Activated T-cell treated with anti-CD3 and anti-CD28 coated beads, Interleukin-2, amount 50 U/mL, for 24 hours (primary cell): Measurements from ENCODE around the gene HK3.
A peak's percentile ranks its signal among the peaks of the same experiment; 100 is the strongest.
"Not testable (repeated sequence)": the region's sequence is repeated elsewhere in the genome, so short reads cannot be mapped to it uniquely, and the experiment has no call there.

ENCODE experiments used
- DNase-seq: peaks from one replicate; pipeline ENCODE4 v3.0.0-alpha.2; 2020
- H3K27ac Mint-ChIP-seq: 2 replicates; pipeline ENCODE4 v1.8.0; 2020; ENCODE audit warnings: mild to moderate bottlenecking, mixed read lengths
- H3K27me3 Mint-ChIP-seq: 2 replicates; pipeline ENCODE4 v1.8.0; 2020; ENCODE audit warnings: mixed read lengths
- H3K36me3 Mint-ChIP-seq: 2 replicates; pipeline ENCODE4 v1.8.0; 2020; ENCODE audit warnings: low read depth, mixed read lengths
- H3K4me1 Mint-ChIP-seq: 2 replicates; pipeline ENCODE4 v1.8.0; 2020; ENCODE audit warnings: low read depth, mixed read lengths
- H3K4me3 Mint-ChIP-seq: 2 replicates; pipeline ENCODE4 v1.8.0; 2020; ENCODE audit warnings: mild to moderate bottlenecking, moderate library complexity, mixed read lengths
- H3K9me3 Mint-ChIP-seq: 2 replicates; pipeline ENCODE4 v1.8.0; 2020; ENCODE audit warnings: mixed read lengths

Gene HK3

GRCh38 chr5:176881021-176881749 lies 18.0 kb downstream of the HK3 start:
- Mint-ChIP-seq H3K4me3 (no peak overlapping the region), H3K27ac (no peak overlapping the region), H3K36me3 (no peaks in the 10 kb centered on the region), H3K4me1 (peaks cover 8% of the 10 kb centered on the region), H3K9me3 (no peaks in the 10 kb centered on the region), H3K27me3 (peaks cover 30% of the 10 kb centered on the region)
- no peak for DNase-seq

GRCh38 chr5:176880366-176881020 lies 18.7 kb downstream of the HK3 start:
- no peak overlapping the region for H3K4me3 Mint-ChIP-seq
- H3K4me1 Mint-ChIP-seq, result peaks cover 15% of the 10 kb centered on the region
- DNase-seq, result no peak
- no peaks in the 10 kb centered on the region for H3K36me3 Mint-ChIP-seq
- H3K27ac Mint-ChIP-seq, result no peak overlapping the region
- no peaks in the 10 kb centered on the region for H3K9me3 Mint-ChIP-seq
- H3K27me3 Mint-ChIP-seq, result peaks cover 37% of the 10 kb centered on the region

GRCh38 chr5:176879663-176880361 lies 19.3 kb downstream of the HK3 start:
- Mint-ChIP-seq H3K9me3 (no peaks in the 10 kb centered on the region), H3K27ac (no peak overlapping the region), H3K36me3 (no peaks in the 10 kb centered on the region), H3K4me3 (no peak overlapping the region), H3K4me1 (peaks cover 13% of the 10 kb centered on the region), H3K27me3 (peaks cover 44% of the 10 kb centered on the region)
- DNase-seq, result no peak

- no peaks in the 10 kb centered on the region for H3K36me3 Mint-ChIP-seq
- H3K4me3 Mint-ChIP-seq, result no peak overlapping the region
- peaks cover 51% of the 10 kb centered on the region for H3K27me3 Mint-ChIP-seq
- no peak overlapping the region for H3K27ac Mint-ChIP-seq
- H3K4me1 Mint-ChIP-seq, result peaks cover 10% of the 10 kb centered on the region
- no peak for DNase-seq
- no peaks in the 10 kb centered on the region for H3K9me3 Mint-ChIP-seq
Observed at GRCh38 chr5:176878906-176879662, 20.1 kb downstream of the HK3 start.

GRCh38 chr5:176878463-176878862 lies 20.7 kb downstream of the HK3 start:
- H3K27me3 Mint-ChIP-seq, result peaks cover 55% of the 10 kb centered on the region
- peaks cover 10% of the 10 kb centered on the region for H3K4me1 Mint-ChIP-seq
- H3K4me3 Mint-ChIP-seq, result no peak overlapping the region
- H3K36me3 Mint-ChIP-seq, result no peaks in the 10 kb centered on the region
- DNase-seq, result no peak
- no peaks in the 10 kb centered on the region for H3K9me3 Mint-ChIP-seq
- H3K27ac Mint-ChIP-seq, result no peak overlapping the region

- H3K27me3 Mint-ChIP-seq, result peaks cover 55% of the 10 kb centered on the region
- DNase-seq, result no peak
- H3K4me1 Mint-ChIP-seq, result peaks cover 13% of the 10 kb centered on the region
- H3K9me3 Mint-ChIP-seq, result peaks cover 3% of the 10 kb centered on the region
- H3K4me3 Mint-ChIP-seq, result no peak overlapping the region
- no peaks in the 10 kb centered on the region for H3K36me3 Mint-ChIP-seq
- no peak overlapping the region for H3K27ac Mint-ChIP-seq
Observed at GRCh38 chr5:176877793-176878331, 21.3 kb downstream of the HK3 start.

GRCh38 chr5:176876506-176877431 lies 22.4 kb downstream of the HK3 start:
- Mint-ChIP-seq H3K27me3 (peaks cover 55% of the 10 kb centered on the region), H3K4me1 (peaks cover 13% of the 10 kb centered on the region), H3K36me3 (no peaks in the 10 kb centered on the region), H3K9me3 (peaks cover 3% of the 10 kb centered on the region), H3K4me3 (no peak overlapping the region), H3K27ac (no peak overlapping the region)
- DNase-seq, result no peak

GRCh38 chr5:176875783-176876505 lies 23.2 kb downstream of the HK3 start:
- peaks cover 3% of the 10 kb centered on the region for H3K9me3 Mint-ChIP-seq
- H3K4me3 Mint-ChIP-seq, result no peak overlapping the region
- peak overlapping the region; percentile 8 for H3K27ac Mint-ChIP-seq
- H3K4me1 Mint-ChIP-seq, result peaks cover 13% of the 10 kb centered on the region
- no peaks in the 10 kb centered on the region for H3K36me3 Mint-ChIP-seq
- peaks cover 55% of the 10 kb centered on the region for H3K27me3 Mint-ChIP-seq
- no peak for DNase-seq

GRCh38 chr5:176875014-176875550 lies 24.1 kb downstream of the HK3 start:
- peaks cover 55% of the 10 kb centered on the region for H3K27me3 Mint-ChIP-seq
- H3K4me1 Mint-ChIP-seq, result peaks cover 17% of the 10 kb centered on the region
- no peak overlapping the region for H3K4me3 Mint-ChIP-seq
- no peaks in the 10 kb centered on the region for H3K36me3 Mint-ChIP-seq
- no peak overlapping the region for H3K27ac Mint-ChIP-seq
- DNase-seq, result no peak
- peaks cover 3% of the 10 kb centered on the region for H3K9me3 Mint-ChIP-seq

GRCh38 chr5:176874198-176874780 lies 24.9 kb downstream of the HK3 start:
- Mint-ChIP-seq H3K4me1 (peaks cover 21% of the 10 kb centered on the region), H3K27me3 (peaks cover 53% of the 10 kb centered on the region), H3K36me3 (no peaks in the 10 kb centered on the region), H3K27ac (no peak overlapping the region), H3K9me3 (peaks cover 3% of the 10 kb centered on the region), H3K4me3 (no peak overlapping the region)
- no peak for DNase-seq

GRCh38 chr5:176873541-176874172 lies 25.5 kb downstream of the HK3 start:
- no peak overlapping the region for H3K4me3 Mint-ChIP-seq
- H3K27me3 Mint-ChIP-seq, result peaks cover 48% of the 10 kb centered on the region
- H3K36me3 Mint-ChIP-seq, result no peaks in the 10 kb centered on the region
- no peak for DNase-seq
- no peak overlapping the region for H3K27ac Mint-ChIP-seq
- H3K9me3 Mint-ChIP-seq, result peaks cover 3% of the 10 kb centered on the region
- H3K4me1 Mint-ChIP-seq, result peaks cover 21% of the 10 kb centered on the region

GRCh38 chr5:176873011-176873410 lies 26.1 kb downstream of the HK3 start:
- Mint-ChIP-seq H3K27me3 (peaks cover 41% of the 10 kb centered on the region), H3K27ac (peak overlapping the region; percentile 82)
- not testable (repeated sequence) for H3K36me3 Mint-ChIP-seq

More at GRCh38 chr5:176873011-176873410, 26.1 kb downstream of the HK3 start:
- peaks cover 21% of the 10 kb centered on the region for H3K4me1 Mint-ChIP-seq
- H3K9me3 Mint-ChIP-seq, H3K4me3 Mint-ChIP-seq, DNase-seq: not testable (repeated sequence)
